Upper lobe of left lung (tissue), 6 donors: ENCODE results near the gene TRIM43. TPM values are rescaled to one million over a fixed set of nuclear protein-coding genes. Genes with fewer than 3 reads are reported as not detected.
A peak's percentile ranks its signal among the peaks of the same experiment; 100 is the strongest.
"Not testable (repeated sequence)": the region's sequence is repeated elsewhere in the genome, so short reads cannot be mapped to it uniquely, and the experiment has no call there.

Source experiments
- ATAC-seq, 2 donors: fragments of 200-7000 bp; cut with Tn5 transposase; one replicate each; pipeline ENCODE4 v1.9.1; 2022; ENCODE audit warnings: mild to moderate bottlenecking in 2 of 2, moderate library complexity in 2 of 2; ENCODE audit not compliant: low FRiP score in 2 of 2
- DNase-seq, 2 donors: peaks; one replicate each; pipeline ENCODE4 v3.0.0-alpha.2; 2019 to 2020
- H3K27ac ChIP-seq, 4 donors: fragments of 200-600 bp; sonication (generic); one replicate each; pipeline ENCODE4 v1.5.1; 2016 to 2019
- H3K27me3 ChIP-seq, 4 donors: fragments of 200-600 bp; sonication (generic); one replicate each; pipeline ENCODE4 v1.5.1; 2017 to 2019
- H3K36me3 ChIP-seq, 4 donors: fragments of 200-600 bp; sonication (generic); one replicate each; pipeline ENCODE4 v1.5.1; 2016 to 2019
- H3K4me1 ChIP-seq, 4 donors: fragments of 200-600 bp; sonication (generic); one replicate each; pipeline ENCODE4 v1.5.1; 2018 to 2019
- H3K4me3 ChIP-seq, 4 donors: fragments of 200-600 bp; sonication (generic); one replicate each; pipeline ENCODE4 v1.5.1; 2017 to 2019; ENCODE audit warnings: mild to moderate bottlenecking in 2 of 4, moderate library complexity in 1 of 4
- H3K9me3 ChIP-seq, 4 donors: fragments of 200-600 bp; sonication (generic); one replicate each; pipeline ENCODE4 v1.5.1; 2018 to 2019
- EP300 ChIP-seq, 4 donors: sonication (generic); formaldehyde crosslinking; IDR thresholded peaks; one replicate each; pipeline ENCODE4 v1.5.1; 2017; ENCODE audit warnings: antibody characterized with exemption in 4 of 4, control low read depth in 2 of 4
- POLR2A ChIP-seq, 4 donors: fragments of 450-650 bp; IDR thresholded peaks; one replicate each; pipeline ENCODE4 v1.5.1; 2016 to 2017; ENCODE audit warnings: antibody characterized with exemption in 4 of 4, mild to moderate bottlenecking in 2 of 4
- POLR2AphosphoS5 ChIP-seq, 2 donors: sonication (generic); formaldehyde crosslinking; IDR thresholded peaks; one replicate each; pipeline ENCODE4 v1.5.1; 2017; ENCODE audit warnings: antibody characterized with exemption in 2 of 2
- WGBS, 2 donors: methylation state at CpG; one replicate each; pipeline ENCODE4 v1.1.5; 2017 to 2018; 5-methylcytosine and 5-hydroxymethylcytosine counted together
- total RNA-seq, 6 donors: library from RNA; depleted of rRNA in 4 of 6; stranded (reverse); fragments of >200 nt in 4 of 6; gene quantifications; one replicate each; pipeline versions ENCODE4 v1.1.0 to v1.2.1, GENCODE V29; 2016 to 2021
- TF ChIP-seq, protein P1 (sequence below), 6 experiments: fragments of 450-650 bp in 4 of 6; fragments of 200-600 bp in 2 of 6; sonication (generic) in 2 of 6; IDR thresholded peaks; one replicate each; pipeline ENCODE4 v1.5.1; 2016 to 2019; ENCODE audit warnings: antibody characterized with exemption in 6 of 6
- donor health status: DM: no; HTN: no; CAD: no; lungs with moderate emphysema.
- donor health status: DM: no; HTN: yes; CAD: no; lungs with severe emphysema.

Gene TRIM43
- total RNA-seq, 6 donors from 2014 or later = not detected

DNA sequence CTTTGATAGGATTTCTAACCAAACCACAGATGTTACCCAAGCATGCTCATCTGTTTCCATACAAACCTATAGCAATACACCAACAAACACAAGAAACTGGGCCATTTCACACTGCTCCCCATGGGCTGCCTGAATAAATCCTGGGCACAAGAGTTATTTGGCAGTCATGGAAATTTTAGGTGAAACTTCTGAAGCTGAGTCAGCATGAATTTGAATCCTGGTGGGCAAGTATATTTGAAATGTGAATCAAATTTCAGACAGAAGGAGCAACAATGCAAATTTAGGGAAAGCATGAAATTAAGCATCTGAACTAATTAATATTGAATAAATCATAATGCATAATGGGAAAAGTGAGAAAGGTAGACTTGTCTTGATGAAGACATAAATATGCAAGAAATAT, 15.9 kb upstream of the TRIM43 start:
- TF ChIP-seq EP300 (IDR thresholded peaks at IDR 0.05) (no peak), POLR2AphosphoS5 (IDR thresholded peaks at IDR 0.05) (no peak), POLR2A (IDR thresholded peaks at IDR 0.05) (no peak)
- TF ChIP-seq, protein P1, sequence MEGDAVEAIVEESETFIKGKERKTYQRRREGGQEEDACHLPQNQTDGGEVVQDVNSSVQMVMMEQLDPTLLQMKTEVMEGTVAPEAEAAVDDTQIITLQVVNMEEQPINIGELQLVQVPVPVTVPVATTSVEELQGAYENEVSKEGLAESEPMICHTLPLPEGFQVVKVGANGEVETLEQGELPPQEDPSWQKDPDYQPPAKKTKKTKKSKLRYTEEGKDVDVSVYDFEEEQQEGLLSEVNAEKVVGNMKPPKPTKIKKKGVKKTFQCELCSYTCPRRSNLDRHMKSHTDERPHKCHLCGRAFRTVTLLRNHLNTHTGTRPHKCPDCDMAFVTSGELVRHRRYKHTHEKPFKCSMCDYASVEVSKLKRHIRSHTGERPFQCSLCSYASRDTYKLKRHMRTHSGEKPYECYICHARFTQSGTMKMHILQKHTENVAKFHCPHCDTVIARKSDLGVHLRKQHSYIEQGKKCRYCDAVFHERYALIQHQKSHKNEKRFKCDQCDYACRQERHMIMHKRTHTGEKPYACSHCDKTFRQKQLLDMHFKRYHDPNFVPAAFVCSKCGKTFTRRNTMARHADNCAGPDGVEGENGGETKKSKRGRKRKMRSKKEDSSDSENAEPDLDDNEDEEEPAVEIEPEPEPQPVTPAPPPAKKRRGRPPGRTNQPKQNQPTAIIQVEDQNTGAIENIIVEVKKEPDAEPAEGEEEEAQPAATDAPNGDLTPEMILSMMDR (IDR thresholded peaks at IDR 0.05) = no peak
- H3K9me3 ChIP-seq = no peaks in the 10 kb centered on the region
- ATAC-seq (no peak), DNase-seq (no peak)
- no peak overlapping the region for H3K27ac ChIP-seq
- H3K36me3 ChIP-seq = no peaks in the 10 kb centered on the region
- no peaks in the 10 kb centered on the region for H3K4me1 ChIP-seq
- no peaks in the 10 kb centered on the region for H3K27me3 ChIP-seq
- no peak overlapping the region for H3K4me3 ChIP-seq

DNA sequence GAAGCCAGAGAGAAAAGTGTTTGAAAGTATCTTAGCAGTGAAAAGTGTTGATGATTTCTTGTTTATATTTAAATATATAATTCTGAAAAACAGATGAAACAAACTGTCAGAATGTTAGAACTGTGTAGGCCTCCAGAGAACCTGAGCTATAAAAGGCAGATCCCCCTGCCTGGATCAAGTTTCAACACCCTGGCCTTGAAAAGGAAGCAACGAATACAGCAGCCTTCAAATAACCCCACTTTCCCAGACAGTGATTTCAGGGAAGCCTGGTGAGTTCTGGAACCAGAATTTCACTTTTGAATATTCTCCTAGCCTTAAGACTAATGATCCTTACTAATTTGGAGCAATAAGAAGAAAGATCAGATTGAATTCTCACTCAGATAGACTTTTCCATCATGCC, 13.3 kb upstream of the TRIM43 start:
- Histone ChIP-seq H3K4me1 (no peaks in the 10 kb centered on the region), H3K27me3 (no peaks in the 10 kb centered on the region), H3K4me3 (no peak overlapping the region), H3K9me3 (no peaks in the 10 kb centered on the region), H3K27ac (no peak overlapping the region), H3K36me3 (no peaks in the 10 kb centered on the region)
- DNase-seq (no peak), ATAC-seq (no peak)
- TF ChIP-seq POLR2AphosphoS5 (IDR thresholded peaks at IDR 0.05) (no peak), POLR2A (IDR thresholded peaks at IDR 0.05) (no peak), EP300 (IDR thresholded peaks at IDR 0.05) (no peak)
- TF ChIP-seq, protein P1 (IDR thresholded peaks at IDR 0.05) = no peak
- WGBS, 2 donors = 43 to 52% methylated on average over 1 of the region's 1 CpG

DNA sequence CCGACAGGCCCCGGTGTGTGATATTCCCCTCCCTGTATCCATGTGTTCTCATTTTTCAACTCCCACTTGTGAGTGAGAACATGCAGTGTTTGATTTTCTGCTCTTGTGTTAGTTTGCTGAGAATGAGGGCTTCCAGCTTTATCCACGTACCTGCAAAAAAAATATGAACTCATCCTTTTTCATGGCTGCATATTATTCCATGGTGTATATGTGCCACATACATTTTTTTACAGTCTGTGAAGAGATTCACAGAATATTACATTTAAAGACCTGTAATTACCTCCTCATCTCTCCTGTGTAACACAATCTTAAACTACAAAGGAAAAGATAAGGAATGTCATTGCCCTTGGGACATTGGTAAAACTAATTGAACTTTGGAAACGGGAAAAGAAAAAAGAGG, 8.3 kb upstream of the TRIM43 start:
- not testable (repeated sequence) for H3K4me1 ChIP-seq, H3K27ac ChIP-seq, H3K9me3 ChIP-seq, H3K27me3 ChIP-seq, ATAC-seq, DNase-seq, H3K36me3 ChIP-seq, H3K4me3 ChIP-seq
- WGBS, 2 donors = 79 to 84% methylated on average over 4 of the region's 4 CpGs

DNA sequence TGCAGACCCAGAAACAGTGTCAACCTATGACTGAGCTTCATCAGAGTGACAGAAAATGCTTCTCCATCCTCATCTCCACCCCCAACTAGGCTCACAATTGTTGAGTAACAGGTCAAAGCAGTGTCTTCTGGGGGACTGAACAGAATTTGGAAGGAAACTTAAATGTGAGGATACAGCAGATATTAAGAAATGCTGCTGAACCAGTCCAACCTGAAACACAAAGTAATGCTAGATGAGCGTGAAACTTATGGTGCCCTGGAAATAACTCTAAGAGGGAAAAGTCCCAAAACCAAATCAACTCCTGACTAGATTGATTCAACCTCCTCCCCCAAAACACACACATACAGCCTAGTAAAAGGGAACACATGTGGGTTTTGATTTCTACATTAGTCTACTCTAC, 7.5 kb upstream of the TRIM43 start:
- H3K27me3 ChIP-seq, H3K4me1 ChIP-seq, H3K36me3 ChIP-seq, H3K4me3 ChIP-seq, ATAC-seq, H3K9me3 ChIP-seq, H3K27ac ChIP-seq, DNase-seq: not testable (repeated sequence)
- WGBS, 2 donors = 64 to 91% methylated on average over 1 of the region's 1 CpG

DNA sequence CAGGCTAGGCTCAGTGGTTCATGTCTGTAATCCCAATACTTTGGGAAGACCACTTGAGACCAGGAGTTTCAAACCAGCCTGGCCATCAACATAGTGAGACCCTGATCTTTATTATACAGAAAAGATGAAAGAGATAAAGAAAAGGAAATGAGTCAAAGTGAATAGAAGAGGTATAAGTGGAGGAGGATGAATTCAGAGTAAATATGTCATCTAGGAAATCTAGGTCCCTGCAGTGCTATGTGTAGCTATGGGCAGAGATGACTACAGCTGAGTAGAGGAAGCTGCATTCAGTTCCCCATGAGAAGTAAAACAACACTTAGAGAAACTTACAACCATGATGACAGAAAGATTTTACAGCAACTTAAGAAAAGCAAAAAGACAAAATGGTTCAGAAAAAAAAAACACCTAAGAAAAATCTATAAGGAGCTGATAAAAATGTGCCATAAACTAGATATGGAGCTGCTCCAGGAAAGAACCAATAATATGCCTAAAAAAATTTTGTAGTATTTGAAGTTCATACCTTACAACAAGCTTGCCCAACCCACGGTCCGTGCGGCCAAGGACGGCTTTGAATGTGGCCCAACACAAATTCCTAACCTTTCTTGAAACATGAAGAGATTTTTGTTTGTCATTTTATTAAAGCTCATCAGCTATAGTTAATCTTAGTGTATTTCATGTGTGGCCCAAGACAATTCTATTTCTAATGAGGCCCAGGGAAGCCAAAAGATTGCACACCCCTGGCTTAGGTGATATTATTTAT, 1.8 kb upstream of the TRIM43 start:
- not testable (repeated sequence) for H3K4me1 ChIP-seq, ATAC-seq, H3K27me3 ChIP-seq, H3K9me3 ChIP-seq, H3K4me3 ChIP-seq, H3K36me3 ChIP-seq, H3K27ac ChIP-seq
- WGBS, 2 donors = 56 to 88% methylated on average over 4 of the region's 4 CpGs
- peak in 1 of 2 donors; percentile 14 for DNase-seq

DNA sequence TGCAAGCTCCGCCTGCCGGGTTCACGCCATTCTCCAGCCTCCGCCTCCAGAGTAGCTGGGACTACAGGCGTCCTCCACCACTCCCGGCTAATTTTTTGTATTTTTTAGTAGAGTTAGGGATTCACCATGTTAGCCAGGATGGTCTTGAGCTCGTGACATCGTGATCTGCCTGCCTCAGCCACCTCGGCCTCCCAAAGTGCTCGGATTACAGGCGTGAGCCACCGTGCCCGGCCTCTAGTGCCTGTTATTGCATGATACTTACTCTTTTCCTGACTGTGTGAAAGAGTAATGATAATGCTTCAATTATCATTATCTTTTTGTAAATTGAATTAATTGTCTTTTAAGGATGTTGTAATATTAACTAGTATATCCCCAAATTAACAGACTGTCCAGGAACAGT, 1.2 kb downstream of the TRIM43 start:
- H3K4me1 ChIP-seq, H3K4me3 ChIP-seq, H3K27ac ChIP-seq, H3K27me3 ChIP-seq, ATAC-seq, H3K9me3 ChIP-seq, H3K36me3 ChIP-seq: not testable (repeated sequence)
- peak in 1 of 2 donors; percentile 5 for DNase-seq
- WGBS, 2 donors = 92 to 93% methylated on average over 13 of the region's 13 CpGs

DNA sequence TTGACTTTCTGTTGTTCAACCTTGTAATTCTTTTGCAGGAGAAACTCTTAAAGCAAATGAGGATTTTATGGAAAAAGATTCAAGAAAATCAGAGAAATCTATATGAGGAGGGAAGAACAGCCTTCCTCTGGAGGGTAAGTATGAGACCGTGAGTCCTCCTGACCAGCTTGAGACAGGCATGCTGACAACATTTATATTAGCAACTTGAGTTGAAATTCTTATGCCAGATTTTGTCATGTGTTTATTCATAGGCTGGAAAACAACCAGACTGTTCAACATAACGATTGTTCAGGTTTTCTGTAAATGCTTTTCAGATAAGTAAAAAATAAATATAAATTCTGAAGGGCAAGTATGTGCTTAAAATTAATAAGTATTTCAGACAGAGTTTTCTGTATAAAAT, 3.2 kb downstream of the TRIM43 start:
- ATAC-seq, H3K27ac ChIP-seq, H3K27me3 ChIP-seq, H3K4me3 ChIP-seq, H3K36me3 ChIP-seq, H3K4me1 ChIP-seq, H3K9me3 ChIP-seq, DNase-seq: not testable (repeated sequence)
- WGBS, 2 donors = 38 to 57% methylated on average over 2 of the region's 2 CpGs

DNA sequence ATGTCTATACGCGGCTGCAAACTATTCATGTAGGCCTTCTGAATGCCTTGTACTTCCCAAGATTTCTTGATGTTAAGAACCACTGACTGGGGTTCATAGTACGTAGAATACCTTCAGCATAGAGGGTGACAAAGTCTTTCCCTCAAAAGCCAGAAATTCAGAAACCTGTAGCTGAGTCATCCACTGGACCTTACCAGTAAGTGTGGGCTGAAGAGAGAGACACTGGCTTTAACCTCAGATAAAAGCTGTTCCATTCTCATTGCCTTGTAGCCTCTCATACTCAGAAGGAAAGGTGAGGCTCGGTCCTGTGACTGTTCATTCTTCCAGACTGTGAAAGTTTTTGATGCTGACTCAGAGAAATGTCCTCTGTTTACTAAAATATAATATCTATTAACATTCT, 9.5 kb downstream of the TRIM43 start:
- not testable (repeated sequence) for ATAC-seq
- no CpG with 5 or more reads among the region's 4 CpGs for WGBS, 2 donors

DNA sequence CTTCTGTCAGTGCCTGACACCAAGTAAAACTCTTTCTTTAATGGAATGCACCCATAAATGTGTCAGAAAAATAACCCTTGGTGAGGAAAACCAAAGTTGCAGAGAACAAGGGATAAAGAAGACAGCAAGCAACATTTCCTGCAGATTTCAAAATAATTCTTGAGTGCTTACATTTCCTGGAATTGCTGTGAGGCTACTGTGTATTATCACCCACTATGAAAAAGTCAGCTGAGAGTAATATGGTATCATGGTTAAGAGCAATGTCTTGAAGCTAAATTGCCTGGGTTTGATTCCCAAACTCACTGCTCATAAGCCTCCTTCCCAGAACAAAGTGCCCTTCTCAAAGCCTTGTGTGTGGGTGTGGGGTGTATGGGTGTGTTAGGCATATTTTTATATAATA, 10.3 kb downstream of the TRIM43 start:
- H3K4me1 ChIP-seq, H3K27ac ChIP-seq, H3K9me3 ChIP-seq, H3K4me3 ChIP-seq, H3K36me3 ChIP-seq, DNase-seq, H3K27me3 ChIP-seq, ATAC-seq: not testable (repeated sequence)

More for the DNA sequence above, 9.5 kb downstream of the TRIM43 start:
- not testable (repeated sequence) for H3K9me3 ChIP-seq, H3K4me3 ChIP-seq, H3K36me3 ChIP-seq, H3K27me3 ChIP-seq, DNase-seq, H3K4me1 ChIP-seq, H3K27ac ChIP-seq

DNA sequence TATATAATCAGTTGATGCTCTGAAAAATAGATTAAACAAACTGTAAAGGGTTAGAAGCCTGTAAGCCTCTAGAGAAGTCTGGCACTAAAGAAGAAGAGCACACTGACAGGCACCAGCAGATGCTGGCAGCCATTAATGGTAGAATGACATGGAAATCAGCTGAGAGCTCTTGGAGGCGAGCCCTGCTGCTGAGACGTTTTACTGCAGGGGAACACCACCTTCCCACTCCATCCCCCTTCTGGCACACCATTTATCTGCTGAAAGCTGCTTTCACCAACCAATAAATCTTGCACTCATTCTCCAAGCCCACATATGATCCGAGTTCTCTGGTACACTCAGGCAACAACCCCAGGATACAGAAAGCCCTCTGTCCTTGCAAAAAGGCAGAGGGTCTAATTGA, 16.6 kb downstream of the TRIM43 start:
- DNase-seq, H3K27me3 ChIP-seq, H3K27ac ChIP-seq, H3K9me3 ChIP-seq, H3K4me1 ChIP-seq, H3K36me3 ChIP-seq, ATAC-seq, H3K4me3 ChIP-seq: not testable (repeated sequence)
- WGBS, 2 donors = no CpG with 5 or more reads among the region's 3 CpGs

DNA sequence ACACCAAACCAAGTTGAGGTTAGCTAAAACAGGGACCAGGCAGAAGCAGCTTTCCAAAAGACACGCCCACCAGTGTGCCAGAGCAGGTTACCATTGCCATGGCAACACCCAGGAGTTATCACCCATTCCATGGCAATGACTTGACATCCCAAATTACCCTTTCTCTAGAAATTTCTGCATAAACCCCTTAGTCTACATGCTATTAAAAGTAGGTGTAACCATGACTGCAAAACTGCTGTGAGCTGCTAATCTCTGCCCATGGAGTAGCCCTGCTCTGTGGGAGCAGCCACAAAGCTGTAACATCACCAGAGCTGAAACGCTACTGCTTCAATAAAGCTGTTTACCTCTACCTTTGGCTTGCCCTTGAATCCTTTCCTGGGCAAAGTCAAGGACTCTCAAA, 18.0 kb downstream of the TRIM43 start:
- not testable (repeated sequence) for H3K4me1 ChIP-seq, H3K4me3 ChIP-seq, DNase-seq, ATAC-seq, H3K27ac ChIP-seq, H3K27me3 ChIP-seq, H3K36me3 ChIP-seq, H3K9me3 ChIP-seq
- no CpG with 5 or more reads among the region's 2 CpGs for WGBS, 2 donors
